Adrenal gland (tissue), 12 donors: Measurements from ENCODE around the gene RNF146. TPM values are rescaled to one million over a fixed set of nuclear protein-coding genes. Genes with fewer than 3 reads are reported as not detected.

Source experiments
- DNase-seq, 7 donors: peaks; one replicate each; pipeline ENCODE4 v3.0.0-alpha.2; 2019 to 2020
- H3K27ac ChIP-seq, 5 donors: fragments of 200-600 bp; sonication (generic) in 4 of 5; 1 replicate in 3 of 5; 2 replicates in 2 of 5; pipeline versions ENCODE4 v1.5.1 to v1.8.0; 2016 to 2020; ENCODE audit warnings: mild to moderate bottlenecking in 1 of 5
- H3K27me3 ChIP-seq: fragments of 200-600 bp; 2 replicates; pipeline ENCODE4 v1.8.0; 2021
- H3K36me3 ChIP-seq, 2 donors: fragments of 200-600 bp; replicated peaks in 1 of 2; 1 replicate in 1 of 2; 2 replicates in 1 of 2; pipeline versions ENCODE4 v1.5.1 to v1.8.0; 2018 to 2022
- H3K4me1 ChIP-seq, 2 donors: fragments of 200-600 bp; replicated peaks in 1 of 2; 1 replicate in 1 of 2; 2 replicates in 1 of 2; pipeline versions ENCODE4 v1.5.1 to v1.8.0; 2018 to 2021
- H3K4me3 ChIP-seq, 4 donors: fragments of 200-600 bp; sonication (generic) in 3 of 4; one replicate each; pipeline ENCODE4 v1.5.1; 2016 to 2018
- H3K9me3 ChIP-seq, 3 donors: fragments of 200-600 bp; sonication (generic) in 1 of 3; replicated peaks in 1 of 3; 1 replicate in 2 of 3; 2 replicates in 1 of 3; pipeline versions ENCODE4 v1.5.1 to v1.8.0; 2016 to 2021
- POLR2A ChIP-seq, 2 donors: fragments of 450-650 bp; IDR thresholded peaks; one replicate each; pipeline ENCODE4 v1.6.1; 2017; ENCODE audit warnings: antibody characterized with exemption in 2 of 2, mild to moderate bottlenecking in 2 of 2, moderate library complexity in 1 of 2
- WGBS, 4 donors: extraction: QIAGEN DNeasy Blood & Tissue Kit in 2 of 4; methylation state at CpG; one replicate each; pipeline versions ENCODE4 v1.1.5 to v1.1.7; 2013 to 2017; 5-methylcytosine and 5-hydroxymethylcytosine counted together
- intact Hi-C, 2 donors: fragments of 100-400 bp; cut with DNase I; formaldehyde crosslinking; loops; one replicate each; pipeline versions ENCODE4 v1.14.1 to v1.15.0; 2022 to 2023
- polyA plus RNA-seq, 3 donors: library from polyadenylated mRNA; stranded (reverse); fragments of 200-250 nt in 2 of 3; fragments of 350-450 nt in 1 of 3; fragmentation: Illumina TruSeq in 1 of 3; extraction: RNeasy Lipid Tissue Mini Kit (QIAGEN cat#74804) in 1 of 3; gene quantifications; one replicate each; pipeline ENCODE4 v1.2.3, GENCODE V29; 2013 to 2014
- total RNA-seq, 9 donors: library from RNA; depleted of rRNA in 4 of 9; stranded (reverse); fragments of >200 nt in 4 of 9; fragments of 120-200 nt in 1 of 9; fragmentation: NEBNext Ultra II Directional in 1 of 9; extraction: Animal tissue kit (Norgen Biotek cat#: 25700) in 1 of 9; gene quantifications; one replicate each; pipeline versions ENCODE4 v1.1.0 to v1.2.4, GENCODE V29; 2013 to 2023
- TF ChIP-seq, protein P1 (sequence below), 6 experiments: fragments of 450-650 bp in 4 of 6; fragments of 200-600 bp in 2 of 6; sonication (generic) in 1 of 6; IDR thresholded peaks; 1 replicate in 5 of 6; 2 replicates in 1 of 6; pipeline versions ENCODE4 v1.5.1 to v1.8.0; 2016 to 2021; ENCODE audit warnings: antibody characterized with exemption in 6 of 6, mild to moderate bottlenecking in 2 of 6, moderate library complexity in 1 of 6
- donor health status: healthy with polysubstance abuse.
- donor health status: Bipolar disorder and iron deficiency.
- donor health status: DM: yes; HTN: yes; CAD: no.
- donor health status: DM: no; HTN: no; CAD: no.
- donor health status: DM: no; HTN: no; CAD: no.
- donor health status: DM: yes; HTN: yes; CAD: no.

Gene RNF146
- total and polyA plus RNA-seq, 12 donors: 25.6 to 59.3 (median 43.9) TPM

DNA sequence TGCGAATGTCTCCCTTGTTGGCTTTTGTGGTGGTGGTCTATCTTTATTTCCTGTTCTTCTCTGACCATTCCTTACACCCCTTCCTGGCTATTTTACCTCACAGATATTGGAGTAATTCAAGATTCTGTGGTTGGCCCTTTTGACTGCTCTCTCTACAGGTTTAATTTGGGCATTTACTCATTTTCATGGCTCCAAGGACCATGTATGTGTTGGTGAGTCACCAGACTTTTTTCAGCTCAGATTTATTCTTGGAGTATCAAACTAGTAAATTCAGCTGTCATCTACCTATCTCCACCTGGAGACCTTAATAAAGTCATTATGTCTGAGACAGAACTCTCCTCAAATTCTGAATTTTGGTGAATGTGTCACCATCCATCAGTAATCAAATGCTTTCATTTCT lies 15.5 kb downstream of the RNF146 start:
- H3K36me3 ChIP-seq: peaks cover 0 to 47% of the 10 kb centered on the region in 2 donors
- H3K27ac ChIP-seq: no peak overlapping the region
- peaks cover 0 to 12% of the 10 kb centered on the region in 2 donors for H3K4me1 ChIP-seq
- no peak for TF ChIP-seq POLR2A (IDR thresholded peaks at IDR 0.05)
- TF ChIP-seq, protein P1, sequence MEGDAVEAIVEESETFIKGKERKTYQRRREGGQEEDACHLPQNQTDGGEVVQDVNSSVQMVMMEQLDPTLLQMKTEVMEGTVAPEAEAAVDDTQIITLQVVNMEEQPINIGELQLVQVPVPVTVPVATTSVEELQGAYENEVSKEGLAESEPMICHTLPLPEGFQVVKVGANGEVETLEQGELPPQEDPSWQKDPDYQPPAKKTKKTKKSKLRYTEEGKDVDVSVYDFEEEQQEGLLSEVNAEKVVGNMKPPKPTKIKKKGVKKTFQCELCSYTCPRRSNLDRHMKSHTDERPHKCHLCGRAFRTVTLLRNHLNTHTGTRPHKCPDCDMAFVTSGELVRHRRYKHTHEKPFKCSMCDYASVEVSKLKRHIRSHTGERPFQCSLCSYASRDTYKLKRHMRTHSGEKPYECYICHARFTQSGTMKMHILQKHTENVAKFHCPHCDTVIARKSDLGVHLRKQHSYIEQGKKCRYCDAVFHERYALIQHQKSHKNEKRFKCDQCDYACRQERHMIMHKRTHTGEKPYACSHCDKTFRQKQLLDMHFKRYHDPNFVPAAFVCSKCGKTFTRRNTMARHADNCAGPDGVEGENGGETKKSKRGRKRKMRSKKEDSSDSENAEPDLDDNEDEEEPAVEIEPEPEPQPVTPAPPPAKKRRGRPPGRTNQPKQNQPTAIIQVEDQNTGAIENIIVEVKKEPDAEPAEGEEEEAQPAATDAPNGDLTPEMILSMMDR (IDR thresholded peaks at IDR 0.05): no peak
- H3K9me3 ChIP-seq: no peaks in the 10 kb centered on the region
- 92 to 98% (median 94%) methylated on average over 1 of the region's 1 CpG for WGBS, 4 donors
- DNase-seq: no peak
- no peak overlapping the region for H3K4me3 ChIP-seq
- H3K27me3 ChIP-seq: no peaks in the 10 kb centered on the region
- intact Hi-C loops: no loop called here

- TF ChIP-seq POLR2A (IDR thresholded peaks at IDR 0.05): no peak
- TF ChIP-seq, protein P1 (IDR thresholded peaks at IDR 0.05): no peak
- Histone ChIP-seq H3K27ac (no peak overlapping the region), H3K36me3 (peaks cover 0 to 29% of the 10 kb centered on the region in 2 donors), H3K4me1 (peaks cover 0 to 10% of the 10 kb centered on the region in 2 donors), H3K27me3 (no peaks in the 10 kb centered on the region), H3K9me3 (no peaks in the 10 kb centered on the region), H3K4me3 (no peak overlapping the region)
- intact Hi-C loops: no loop called here
- DNase-seq: no peak
Observed at GRCh38 chr6:127288705-127289104, 22.0 kb downstream of the RNF146 start.

GRCh38 chr6:127289934-127290333 lies 23.3 kb downstream of the RNF146 start:
- Histone ChIP-seq H3K4me1 (peaks cover 0 to 10% of the 10 kb centered on the region in 2 donors), H3K9me3 (no peaks in the 10 kb centered on the region), H3K27ac (no peak overlapping the region), H3K27me3 (no peaks in the 10 kb centered on the region), H3K4me3 (no peak overlapping the region), H3K36me3 (peaks cover 0 to 29% of the 10 kb centered on the region in 2 donors)
- intact Hi-C loops: no loop called here
- WGBS, 4 donors: 83 to 86% (median 84%) methylated on average over 5 of the region's 5 CpGs
- no peak for DNase-seq
- TF ChIP-seq POLR2A (IDR thresholded peaks at IDR 0.05): no peak
- TF ChIP-seq, protein P1 (IDR thresholded peaks at IDR 0.05): no peak

GRCh38 chr6:127290391-127291265 lies 24.0 kb downstream of the RNF146 start:
- H3K4me3 ChIP-seq: no peak overlapping the region
- intact Hi-C loops: no loop called here
- peaks cover 0 to 28% of the 10 kb centered on the region in 2 donors for H3K36me3 ChIP-seq
- 75 to 90% (median 87%) methylated on average over 4 of the region's 4 CpGs for WGBS, 4 donors
- no peak for DNase-seq
- H3K4me1 ChIP-seq: peaks cover 0 to 10% of the 10 kb centered on the region in 2 donors
- TF ChIP-seq POLR2A (IDR thresholded peaks at IDR 0.05): no peak
- TF ChIP-seq, protein P1 (IDR thresholded peaks at IDR 0.05): no peak
- no peaks in the 10 kb centered on the region for H3K9me3 ChIP-seq
- H3K27me3 ChIP-seq: no peaks in the 10 kb centered on the region
- no peak overlapping the region for H3K27ac ChIP-seq
